Measurements from ENCODE around the gene C9orf78.

C9orf78 gene

DNA sequence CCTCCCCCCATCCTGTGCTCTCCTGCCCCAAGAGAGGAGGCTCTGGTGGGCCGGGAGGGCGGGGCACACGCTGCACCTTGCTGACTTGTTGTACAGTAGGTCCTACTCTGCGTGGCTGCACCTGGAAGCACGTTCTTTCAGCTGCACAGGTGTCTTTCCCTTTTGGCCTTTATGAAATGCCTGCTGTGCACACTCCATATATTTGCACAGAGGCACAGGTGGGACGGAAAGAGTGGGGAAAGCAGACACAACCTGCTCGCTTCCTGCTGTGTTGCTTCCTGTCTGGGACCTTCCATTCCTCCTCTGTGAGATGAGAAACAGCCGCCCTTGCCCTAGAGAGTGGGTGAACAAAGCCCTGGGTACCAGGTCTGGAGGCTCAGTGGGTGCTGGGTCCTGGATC is 5.0 kb upstream of the C9orf78 start:
- no peak overlapping the region for H3K4me3 ChIP-seq (ENCODE audit: low read depth, low read length)
- no peak for DNase-seq (ENCODE audit: low read depth)
- no peak for TF ChIP-seq CTCF (IDR thresholded peaks at IDR 0.05; ENCODE audit: control insufficient read depth, extremely low read depth, insufficient read depth)

DNA sequence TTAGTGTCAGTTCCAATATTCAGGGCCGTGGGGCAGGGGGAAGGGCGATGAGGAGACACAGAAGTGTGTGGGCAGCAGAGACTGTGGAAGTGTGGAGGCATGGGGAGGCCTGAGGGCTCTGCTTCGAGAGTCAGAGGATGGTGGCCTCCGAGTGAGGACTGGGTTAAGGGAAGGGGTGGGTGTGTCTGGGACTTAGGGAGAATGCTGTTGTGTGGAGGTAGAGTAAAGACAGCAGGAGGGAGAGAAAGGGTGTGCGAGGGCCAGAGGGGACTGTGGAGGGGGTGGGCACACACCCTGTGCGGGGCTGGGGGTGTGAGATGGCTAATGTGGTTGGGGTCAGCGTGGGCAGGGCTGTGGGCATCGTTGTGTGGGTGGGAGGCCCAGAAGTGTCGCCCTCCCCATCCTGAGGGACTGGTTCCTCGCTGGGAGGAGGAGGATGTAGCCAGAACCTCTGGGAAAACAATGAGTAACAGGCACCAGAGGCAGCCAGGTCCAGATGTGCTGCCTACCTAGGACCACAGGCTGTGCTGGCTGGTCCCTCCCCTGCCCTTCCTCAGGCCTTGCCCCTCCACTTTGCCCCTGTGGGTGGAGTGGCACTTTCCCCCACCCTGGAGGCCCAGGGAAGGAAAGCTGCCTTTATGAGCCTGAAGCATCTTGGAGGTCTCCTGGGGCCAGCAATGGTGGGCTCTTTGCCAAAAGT is 4.4 kb upstream of the C9orf78 start:
- DNase-seq (ENCODE audit: low read depth), result no peak
- H3K4me3 ChIP-seq (ENCODE audit: low read depth, low read length), result no peak overlapping the region
- TF ChIP-seq CTCF (IDR thresholded peaks at IDR 0.05; ENCODE audit: control insufficient read depth, extremely low read depth, insufficient read depth), result no peak

DNA sequence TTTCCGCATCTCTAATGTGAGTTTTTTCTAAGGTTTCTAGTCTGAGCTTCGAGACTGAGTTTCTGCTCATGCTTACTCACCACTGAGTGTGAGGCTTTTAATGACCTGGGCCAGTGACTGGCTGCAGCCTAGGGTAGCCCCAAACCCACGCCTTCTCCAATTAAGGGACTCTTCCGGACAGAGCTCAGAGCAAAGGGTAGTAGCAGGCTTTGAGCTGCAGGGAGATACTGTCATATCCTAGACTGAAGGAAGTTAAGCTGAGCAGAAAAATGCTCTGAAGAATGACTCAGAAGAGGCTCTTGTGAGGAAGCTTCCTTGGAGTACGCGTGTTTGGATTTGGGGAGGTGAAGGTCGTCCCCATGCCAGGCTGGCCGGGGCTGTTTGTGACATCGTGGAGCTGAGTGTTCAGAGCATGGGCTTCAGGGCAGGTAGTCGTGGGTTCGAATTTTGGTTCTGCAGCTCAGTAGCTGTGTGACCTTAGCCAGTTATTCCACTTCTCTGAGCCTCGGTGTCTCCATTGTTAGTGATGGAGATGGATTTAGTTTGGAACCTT is 3.7 kb upstream of the C9orf78 start:
- H3K4me3 ChIP-seq (ENCODE audit: low read depth, low read length), result no peak overlapping the region
- TF ChIP-seq CTCF (IDR thresholded peaks at IDR 0.05; ENCODE audit: control insufficient read depth, extremely low read depth, insufficient read depth), result no peak
- no peak for DNase-seq (ENCODE audit: low read depth)

GRCh38 chr9:129836311-129837007 is 1.4 kb upstream of the C9orf78 start:
- no peak for DNase-seq (ENCODE audit: low read depth)
- peak overlapping the region; percentile 79 for H3K4me3 ChIP-seq (ENCODE audit: low read depth, low read length)
- no peak for TF ChIP-seq CTCF (IDR thresholded peaks at IDR 0.05; ENCODE audit: control insufficient read depth, extremely low read depth, insufficient read depth)

GRCh38 chr9:129835860-129836223 is 767 bp upstream of the C9orf78 start:
- no peak for DNase-seq (ENCODE audit: low read depth)
- peak overlapping the region; percentile 79 for H3K4me3 ChIP-seq (ENCODE audit: low read depth, low read length)
- TF ChIP-seq CTCF (IDR thresholded peaks at IDR 0.05; ENCODE audit: control insufficient read depth, extremely low read depth, insufficient read depth), result no peak

- peak overlapping the region; percentile 79 for H3K4me3 ChIP-seq (ENCODE audit: low read depth, low read length)
- no peak for DNase-seq (ENCODE audit: low read depth)
- TF ChIP-seq CTCF (IDR thresholded peaks at IDR 0.05; ENCODE audit: control insufficient read depth, extremely low read depth, insufficient read depth), result no peak
Measured at GRCh38 chr9:129834489-129835127, 467 bp downstream of the C9orf78 start.
